MM.1S (cell line): ENCODE results near the gene CCDC30.

ENCODE experiments used
- CTCF ChIP-seq: fragments of 300-600 bp; sonication (generic); IDR thresholded peaks from 2 replicates; pipeline ENCODE4 v1.5.1; 2016; ENCODE audit warnings: antibody characterized with exemption, low read length, mixed read lengths
- EZH2 ChIP-seq: fragments of 300-600 bp; sonication (generic); optimal IDR thresholded peaks from 2 replicates; pipeline ENCODE3; 2017; ENCODE audit warnings: low read depth, mild to moderate bottlenecking, antibody characterized with exemption, low read length, mixed read lengths
- EZH2phosphoT487 ChIP-seq: fragments of 300-600 bp; sonication (generic); IDR thresholded peaks from 2 replicates; pipeline ENCODE4 v1.6.1; 2018; ENCODE audit warnings: antibody characterized with exemption, low read length

GRCh38 chr1:42691157-42691498, 228.0 kb downstream of the CCDC30 start:
- TF ChIP-seq CTCF (no peak), EZH2 (no peak), EZH2phosphoT487 (no peak)
